Testis (tissue), 2 donors: ENCODE data around the gene POMC.

Experiments used
- POLR2A ChIP-seq: fragments of 450-650 bp; IDR thresholded peaks from one replicate; pipeline ENCODE4 v1.6.1; 2017; ENCODE audit warnings: antibody characterized with exemption, mild to moderate bottlenecking, moderate library complexity
- TF ChIP-seq, protein P1 (sequence below), 3 experiments: fragments of 450-650 bp in 2 of 3; fragments of 200-600 bp in 1 of 3; sonication (generic) in 1 of 3; IDR thresholded peaks; one replicate each; pipeline ENCODE4 v1.5.1; 2016 to 2019; ENCODE audit warnings: antibody characterized with exemption in 3 of 3, mild to moderate bottlenecking in 2 of 3, moderate library complexity in 1 of 3

DNA sequence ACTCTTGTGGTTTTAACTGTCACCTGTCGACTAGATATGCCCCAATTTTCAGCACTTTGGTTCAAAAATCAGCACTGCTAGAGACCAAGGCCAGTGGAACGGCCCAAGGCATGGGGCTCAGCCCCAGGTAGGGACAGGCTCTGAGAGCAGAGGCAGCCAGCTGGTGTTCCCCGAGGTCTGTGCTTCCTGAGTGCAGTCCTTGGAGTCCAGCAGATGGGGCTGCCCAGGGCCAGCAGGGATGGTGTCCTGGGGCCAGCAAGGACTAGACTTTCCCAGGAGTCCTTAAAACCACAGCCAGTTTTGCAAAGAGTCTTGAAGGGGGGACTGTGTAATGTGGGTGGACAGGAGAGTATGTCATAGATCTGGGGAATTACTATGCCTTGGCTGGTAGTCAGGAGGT, 56.3 kb downstream of the POMC start:
- TF ChIP-seq, protein P1, sequence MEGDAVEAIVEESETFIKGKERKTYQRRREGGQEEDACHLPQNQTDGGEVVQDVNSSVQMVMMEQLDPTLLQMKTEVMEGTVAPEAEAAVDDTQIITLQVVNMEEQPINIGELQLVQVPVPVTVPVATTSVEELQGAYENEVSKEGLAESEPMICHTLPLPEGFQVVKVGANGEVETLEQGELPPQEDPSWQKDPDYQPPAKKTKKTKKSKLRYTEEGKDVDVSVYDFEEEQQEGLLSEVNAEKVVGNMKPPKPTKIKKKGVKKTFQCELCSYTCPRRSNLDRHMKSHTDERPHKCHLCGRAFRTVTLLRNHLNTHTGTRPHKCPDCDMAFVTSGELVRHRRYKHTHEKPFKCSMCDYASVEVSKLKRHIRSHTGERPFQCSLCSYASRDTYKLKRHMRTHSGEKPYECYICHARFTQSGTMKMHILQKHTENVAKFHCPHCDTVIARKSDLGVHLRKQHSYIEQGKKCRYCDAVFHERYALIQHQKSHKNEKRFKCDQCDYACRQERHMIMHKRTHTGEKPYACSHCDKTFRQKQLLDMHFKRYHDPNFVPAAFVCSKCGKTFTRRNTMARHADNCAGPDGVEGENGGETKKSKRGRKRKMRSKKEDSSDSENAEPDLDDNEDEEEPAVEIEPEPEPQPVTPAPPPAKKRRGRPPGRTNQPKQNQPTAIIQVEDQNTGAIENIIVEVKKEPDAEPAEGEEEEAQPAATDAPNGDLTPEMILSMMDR (IDR thresholded peaks at IDR 0.05): no peak
- no peak for TF ChIP-seq POLR2A
